ES-I3 (cell line): Measurements from ENCODE around the gene TRPM5.

Experiments used
- H3K36me3 ChIP-seq: 2 replicates; pipeline ENCODE4 v1.6.1; 2013; ENCODE audit warnings: mild to moderate bottlenecking, low read length, control low read depth, moderate library complexity; ENCODE audit not compliant: insufficient read depth
- H3K4me1 ChIP-seq: 2 replicates; pipeline ENCODE4 v1.6.1; 2013; ENCODE audit warnings: mild to moderate bottlenecking, control low read depth, low read length; ENCODE audit not compliant: insufficient read depth
- H3K9ac ChIP-seq: 2 replicates; pipeline ENCODE4 v1.6.1; 2013; ENCODE audit warnings: low read depth, mild to moderate bottlenecking, low read length, moderate library complexity
- H3K9me3 ChIP-seq: 2 replicates; pipeline ENCODE4 v1.6.1; 2013; ENCODE audit warnings: mild to moderate bottlenecking, low read length, moderate library complexity; ENCODE audit not compliant: control insufficient read depth, insufficient read depth

Gene TRPM5

GRCh38 chr11:2427721-2428321 is 16.5 kb downstream of the TRPM5 start:
- Histone ChIP-seq H3K9me3 (no peaks in the 10 kb centered on the region), H3K36me3 (no peaks in the 10 kb centered on the region), H3K4me1 (no peaks in the 10 kb centered on the region), H3K9ac (no peak overlapping the region)

GRCh38 chr11:2426826-2427521 is 17.3 kb downstream of the TRPM5 start:
- Histone ChIP-seq H3K9me3 (no peaks in the 10 kb centered on the region), H3K4me1 (no peaks in the 10 kb centered on the region), H3K9ac (no peak overlapping the region), H3K36me3 (no peaks in the 10 kb centered on the region)

- no peaks in the 10 kb centered on the region for H3K4me1 ChIP-seq
- no peaks in the 10 kb centered on the region for H3K36me3 ChIP-seq
- H3K9ac ChIP-seq = no peak overlapping the region
- no peaks in the 10 kb centered on the region for H3K9me3 ChIP-seq
Observed at GRCh38 chr11:2426221-2426620, 18.1 kb downstream of the TRPM5 start.

GRCh38 chr11:2425506-2425905 is 18.8 kb downstream of the TRPM5 start:
- Histone ChIP-seq H3K9ac (no peak overlapping the region), H3K4me1 (no peaks in the 10 kb centered on the region), H3K36me3 (no peaks in the 10 kb centered on the region), H3K9me3 (no peaks in the 10 kb centered on the region)

DNA sequence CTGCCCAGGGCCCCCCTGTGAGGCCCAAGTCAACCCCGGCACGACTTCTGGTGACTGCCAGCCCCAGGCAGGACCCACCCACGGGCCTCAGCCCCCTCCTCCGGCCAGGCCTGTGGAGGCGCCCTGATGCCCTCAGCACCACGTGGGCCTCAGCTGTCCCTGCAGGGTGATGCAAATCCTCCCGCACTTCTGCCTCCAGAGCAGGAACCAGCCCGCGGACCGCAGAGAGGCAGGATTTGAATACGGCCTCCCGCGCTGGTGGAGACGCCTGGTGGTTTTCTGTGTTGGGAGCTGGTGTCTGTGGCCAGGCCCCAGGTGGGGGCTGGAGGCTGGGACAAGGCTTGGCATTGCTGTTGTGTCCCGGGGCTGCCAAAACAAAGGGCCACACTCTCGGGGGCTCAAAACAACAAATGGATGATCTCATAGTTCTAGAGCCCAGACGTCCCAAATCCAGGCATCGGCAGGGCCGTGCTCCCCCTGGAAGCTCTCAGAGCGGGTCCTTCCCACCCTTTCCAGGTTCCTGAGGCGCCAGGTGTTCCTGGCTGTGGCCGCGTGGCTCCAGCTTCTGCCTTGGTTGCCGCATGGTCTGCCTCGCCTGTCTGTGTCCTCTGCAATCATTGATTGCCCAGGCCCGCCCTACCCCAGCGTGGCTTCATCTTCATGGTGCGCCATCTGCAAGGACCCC is 19.4 kb downstream of the TRPM5 start:
- Histone ChIP-seq H3K9me3 (no peaks in the 10 kb centered on the region), H3K4me1 (no peaks in the 10 kb centered on the region), H3K36me3 (no peaks in the 10 kb centered on the region), H3K9ac (no peak overlapping the region)

- Histone ChIP-seq H3K9me3 (no peaks in the 10 kb centered on the region), H3K36me3 (no peaks in the 10 kb centered on the region), H3K4me1 (no peaks in the 10 kb centered on the region), H3K9ac (no peak overlapping the region)
Observed at GRCh38 chr11:2423157-2424025, 20.9 kb downstream of the TRPM5 start.

DNA sequence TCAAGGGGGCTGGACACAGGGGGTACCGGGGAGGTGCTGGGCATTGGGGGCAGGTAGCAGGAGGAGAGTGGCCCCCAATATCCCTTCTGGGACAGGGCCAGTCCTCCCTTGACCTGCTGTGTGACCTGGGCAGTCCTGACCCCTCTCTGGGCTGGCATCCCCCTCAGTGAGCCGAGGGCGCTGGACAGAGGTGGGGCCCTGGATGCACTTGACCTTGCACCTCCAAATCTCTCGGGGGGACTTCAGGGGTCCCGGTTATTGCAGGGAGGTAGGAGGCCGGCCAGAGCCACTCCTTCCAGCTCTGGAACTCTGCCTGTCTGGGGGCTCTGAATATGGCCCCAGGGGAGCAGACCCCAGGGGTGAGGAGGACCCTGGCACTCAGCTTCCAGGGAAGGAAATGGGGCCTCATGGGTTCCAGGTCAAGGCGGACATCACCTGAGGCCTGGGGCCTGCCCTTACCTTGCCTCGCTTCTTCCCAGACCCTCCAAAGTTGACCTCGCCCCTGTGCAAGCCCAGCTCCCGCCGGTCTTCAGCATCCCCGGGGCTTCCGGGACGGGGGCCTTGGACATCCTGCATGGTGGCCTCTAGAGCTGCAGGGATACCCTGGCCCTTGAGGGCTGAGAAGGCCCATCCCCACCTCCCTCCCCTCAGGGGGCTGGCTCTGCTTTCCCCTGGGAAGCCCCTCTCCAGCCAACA is 21.7 kb downstream of the TRPM5 start:
- Histone ChIP-seq H3K9ac (no peak overlapping the region), H3K36me3 (no peaks in the 10 kb centered on the region), H3K9me3 (no peaks in the 10 kb centered on the region), H3K4me1 (no peaks in the 10 kb centered on the region)

- no peaks in the 10 kb centered on the region for H3K9me3 ChIP-seq
- no peak overlapping the region for H3K9ac ChIP-seq
- no peaks in the 10 kb centered on the region for H3K4me1 ChIP-seq
- H3K36me3 ChIP-seq = no peaks in the 10 kb centered on the region
Observed at GRCh38 chr11:2421996-2422395, 22.3 kb downstream of the TRPM5 start.

GRCh38 chr11:2421226-2421994 is 22.9 kb downstream of the TRPM5 start:
- Histone ChIP-seq H3K4me1 (no peaks in the 10 kb centered on the region), H3K36me3 (no peaks in the 10 kb centered on the region)

DNA sequence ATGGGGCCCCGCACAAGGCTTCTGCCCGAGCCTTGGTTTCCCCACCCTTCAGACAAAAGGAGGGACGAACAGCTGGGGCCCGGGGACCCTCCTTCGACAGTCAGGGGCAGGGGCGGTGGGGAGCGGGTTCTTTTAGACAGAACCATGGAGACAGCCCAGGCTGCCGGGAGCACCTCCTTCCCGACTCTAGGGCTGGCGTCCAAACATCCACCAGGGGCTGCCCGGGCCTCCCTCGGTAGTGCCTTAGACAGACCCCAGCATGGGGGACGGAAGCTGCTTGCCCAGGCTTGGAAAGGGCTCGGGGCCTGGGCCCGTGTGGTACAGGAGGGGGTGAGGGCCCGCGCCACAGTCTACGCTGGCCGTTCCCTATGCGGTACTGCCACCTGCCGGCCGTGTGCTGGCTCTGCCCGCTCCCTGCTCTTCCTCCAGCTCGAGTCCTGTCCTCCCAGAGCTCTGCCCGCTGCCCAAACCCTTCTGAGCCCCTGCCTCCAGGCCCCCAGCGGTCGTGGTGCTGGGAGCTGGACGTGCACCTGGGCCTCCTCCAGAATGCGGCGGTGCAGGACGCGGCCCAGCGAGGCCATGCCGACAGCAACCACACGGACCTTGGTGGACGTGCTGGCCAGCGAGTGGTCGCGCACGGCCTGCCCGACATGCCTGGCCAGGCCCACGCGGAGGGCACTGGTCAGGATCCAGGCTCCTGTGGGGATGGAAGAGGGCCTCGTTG is 23.6 kb downstream of the TRPM5 start:
- no peaks in the 10 kb centered on the region for H3K4me1 ChIP-seq
- H3K9ac ChIP-seq = no peak overlapping the region
- H3K36me3 ChIP-seq = no peaks in the 10 kb centered on the region

More at GRCh38 chr11:2421226-2421994, 22.9 kb downstream of the TRPM5 start:
- no peaks in the 10 kb centered on the region for H3K9me3 ChIP-seq
- no peak overlapping the region for H3K9ac ChIP-seq

GRCh38 chr11:2419638-2420501 is 24.4 kb downstream of the TRPM5 start:
- H3K9ac ChIP-seq = no peak overlapping the region

More for the DNA sequence above, 23.6 kb downstream of the TRPM5 start:
- H3K9me3 ChIP-seq = no peaks in the 10 kb centered on the region

GRCh38 chr11:2418693-2419360 is 25.5 kb downstream of the TRPM5 start:
- Histone ChIP-seq H3K9ac (no peak overlapping the region), H3K9me3 (no peaks in the 10 kb centered on the region), H3K36me3 (no peaks in the 10 kb centered on the region), H3K4me1 (no peaks in the 10 kb centered on the region)

More at GRCh38 chr11:2419638-2420501, 24.4 kb downstream of the TRPM5 start:
- Histone ChIP-seq H3K36me3 (no peaks in the 10 kb centered on the region), H3K4me1 (no peaks in the 10 kb centered on the region), H3K9me3 (no peaks in the 10 kb centered on the region)
